Endometrial microvascular endothelial cells (primary cell): ENCODE data around the gene CTNNBL1. TPM values are rescaled to one million over a fixed set of nuclear protein-coding genes. Genes with fewer than 3 reads are reported as not detected.

Source experiments
- in situ Hi-C: cut with HindIII; loops from 2 replicates; pipeline ENCODE4 v1.10.0; 2017; ENCODE audit warnings: low sequenced_read_pairs, low pct_unique_long_range_greater_than_20kb; ENCODE audit errors: inconsistent ontology term
- total RNA-seq: library from RNA; depleted of rRNA; stranded (reverse); fragments of >200 nt; gene quantifications from one replicate; pipeline ENCODE4 v1.2.3, GENCODE V29; 2015; ENCODE audit errors: inconsistent ontology term

The CTNNBL1 gene
- total RNA-seq, 1 donor from 2014 or later: 45.2 TPM

DNA sequence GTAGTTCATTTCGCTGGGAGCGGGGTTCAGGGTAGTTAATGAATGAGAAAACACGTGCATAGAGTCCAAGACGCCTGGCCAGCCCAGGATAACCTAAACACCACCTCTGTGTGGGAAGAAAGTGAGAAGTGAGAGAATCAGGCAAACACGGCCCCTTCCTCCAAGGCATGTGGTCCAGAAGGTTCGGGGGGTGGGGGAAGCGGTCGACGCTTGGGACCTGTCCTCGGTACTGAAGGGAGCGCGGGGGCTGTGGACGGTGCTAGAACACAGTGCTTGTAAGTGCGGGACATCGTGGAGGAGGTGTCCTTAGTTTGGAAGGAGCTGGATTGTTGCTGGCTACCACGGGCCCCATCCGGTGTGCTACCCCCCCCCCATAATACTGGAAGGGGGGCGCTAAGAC lies 207.4 kb downstream of the CTNNBL1 start:
- in situ Hi-C loops: no loop called here

DNA sequence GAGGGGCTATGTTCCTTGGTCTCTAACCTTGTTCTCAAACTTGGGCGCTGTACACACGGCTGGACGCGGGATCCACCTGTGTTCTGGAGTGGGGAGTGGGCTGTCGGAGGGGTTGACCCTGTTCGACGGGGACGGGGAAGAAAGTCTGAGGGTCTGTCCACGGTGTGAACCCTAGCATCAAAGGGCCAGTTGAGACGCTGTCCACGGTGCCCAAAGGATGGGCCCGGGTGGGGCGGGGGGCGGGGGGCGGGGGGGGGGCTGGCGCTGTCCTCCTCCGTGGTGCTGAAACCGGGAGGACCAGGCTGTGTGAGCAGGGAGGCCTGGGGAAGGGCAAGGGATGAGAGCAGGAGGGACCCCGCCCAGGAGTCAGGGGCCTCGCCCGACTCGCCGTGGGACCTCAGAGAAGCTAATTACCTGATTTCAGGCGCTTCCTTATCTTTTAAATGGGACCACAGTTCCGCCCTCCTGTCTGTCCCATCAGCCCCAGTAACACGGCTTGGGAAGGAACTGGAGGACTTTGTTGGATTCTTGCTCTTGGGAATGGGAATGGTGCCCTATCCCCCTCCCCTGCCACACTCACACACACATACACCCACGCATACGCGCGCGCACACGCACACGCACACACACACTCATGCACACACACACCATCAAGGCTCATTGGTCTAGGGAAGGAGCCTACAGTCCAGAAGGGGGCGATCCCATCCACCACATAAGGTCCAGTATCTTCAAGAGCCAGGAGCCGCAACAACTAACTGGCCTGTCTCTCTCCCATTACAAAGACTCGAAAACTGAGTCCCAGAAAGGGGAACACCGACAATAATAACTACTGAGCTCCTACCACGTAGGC lies 208.0 kb downstream of the CTNNBL1 start:
- in situ Hi-C loops: no loop called here

DNA sequence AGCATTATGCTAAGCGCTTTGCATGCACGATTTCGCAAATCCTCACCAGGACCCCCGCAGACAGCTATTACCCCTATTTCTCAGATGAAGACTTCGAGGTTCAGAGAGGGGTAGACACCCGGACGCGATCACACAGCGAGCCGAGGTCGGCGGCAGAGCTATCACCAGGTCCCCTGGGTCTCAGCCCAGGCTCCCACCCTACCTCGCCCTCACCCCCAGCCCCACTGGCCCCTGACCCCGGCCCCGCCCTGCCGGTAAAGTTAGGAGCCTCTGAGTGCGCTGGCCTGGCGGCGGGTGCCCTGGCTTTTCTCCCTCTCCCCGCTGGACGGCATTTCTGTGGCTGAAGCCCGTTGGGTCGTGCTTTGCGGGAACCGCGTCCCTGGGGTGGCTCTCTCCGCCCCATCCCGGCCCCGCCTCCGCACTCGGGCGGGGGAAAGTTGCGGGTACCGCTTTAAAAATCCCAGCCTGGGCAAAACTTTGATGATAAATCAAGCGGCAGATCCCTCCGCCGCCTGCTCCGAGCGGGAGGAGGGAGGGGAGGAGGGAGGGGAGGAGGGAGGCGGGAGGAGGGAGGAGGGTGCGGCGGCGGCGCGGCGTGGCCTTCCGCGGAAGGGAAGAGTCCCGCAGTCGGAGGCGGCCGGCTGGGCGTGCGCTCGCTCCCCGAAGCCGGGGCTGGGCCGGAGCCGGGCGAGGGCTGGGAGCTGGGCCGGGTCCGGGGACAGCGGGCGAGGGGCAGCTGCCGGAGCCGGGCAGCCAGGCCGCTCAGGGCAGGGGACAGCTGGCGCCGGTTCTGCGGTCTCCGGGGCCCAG lies 208.9 kb downstream of the CTNNBL1 start, which contains the start of gene VSTM2L:
TSS of gene VSTM2L (plus strand) at position 624 of the 810 bp plus-strand sequence. CDS start 224 bp downstream, outside the sequence.
- in situ Hi-C loops: no loop called here

DNA sequence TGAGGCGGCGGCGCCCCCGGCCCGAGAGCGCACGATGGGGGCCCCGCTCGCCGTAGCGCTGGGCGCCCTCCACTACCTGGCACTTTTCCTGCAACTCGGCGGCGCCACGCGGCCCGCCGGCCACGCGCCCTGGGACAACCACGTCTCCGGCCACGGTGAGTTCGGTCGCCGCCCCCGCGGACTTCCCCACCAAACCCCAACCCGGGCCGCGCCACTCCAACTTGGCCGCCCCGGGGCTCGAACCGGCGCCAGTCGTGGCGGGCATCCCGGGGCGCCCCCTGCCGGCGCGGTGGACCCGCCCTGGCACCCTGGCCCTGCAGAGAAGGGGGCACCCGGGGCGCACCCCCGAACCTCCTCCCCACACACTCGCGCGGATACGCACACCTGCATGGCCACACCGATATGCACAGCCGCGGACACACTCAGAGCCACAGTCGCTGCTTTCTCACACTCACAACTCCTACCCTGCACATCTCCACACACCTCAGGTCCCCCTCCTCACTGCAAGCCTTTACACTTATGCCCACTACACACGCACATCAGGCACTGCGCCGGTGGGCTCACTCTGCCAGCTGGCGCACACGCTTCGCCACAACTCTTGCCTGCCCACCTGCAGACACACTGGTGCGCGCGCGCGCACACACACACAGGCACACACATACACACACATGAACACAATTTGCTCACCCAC lies 209.6 kb downstream of the CTNNBL1 start:
- in situ Hi-C loops: no loop called here

DNA sequence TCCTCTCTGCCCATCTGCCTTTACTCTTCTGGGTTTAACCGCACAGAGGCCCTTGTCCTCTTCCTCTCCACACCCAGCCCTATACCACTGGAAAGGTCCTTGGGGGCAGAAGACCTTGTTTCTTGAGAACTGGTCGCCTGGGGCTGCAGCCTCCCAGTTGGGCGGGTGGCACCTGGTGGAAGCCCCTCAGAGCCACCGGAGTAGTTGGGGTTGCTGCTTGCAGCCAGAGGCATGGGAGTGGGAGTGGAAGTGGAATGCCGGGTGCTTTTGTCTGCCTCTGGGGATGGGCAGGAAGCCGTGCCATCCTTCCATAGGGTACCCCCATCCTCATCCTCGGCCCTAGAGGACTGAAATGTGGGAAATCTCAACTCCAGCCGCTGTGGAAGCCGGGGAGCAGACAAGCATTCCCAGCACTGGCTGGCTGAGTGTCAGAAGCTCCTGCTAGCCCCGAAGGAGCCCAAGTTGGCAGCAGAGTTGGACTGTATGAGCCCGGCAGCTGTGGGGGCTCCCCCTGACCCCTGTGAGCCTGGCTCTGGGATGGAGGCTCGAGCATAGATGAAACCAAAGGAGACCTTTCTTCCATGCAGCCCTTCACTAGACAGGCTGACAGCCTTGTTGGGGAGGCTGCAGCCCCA lies 210.3 kb downstream of the CTNNBL1 start:
- in situ Hi-C loops: no loop called here

DNA sequence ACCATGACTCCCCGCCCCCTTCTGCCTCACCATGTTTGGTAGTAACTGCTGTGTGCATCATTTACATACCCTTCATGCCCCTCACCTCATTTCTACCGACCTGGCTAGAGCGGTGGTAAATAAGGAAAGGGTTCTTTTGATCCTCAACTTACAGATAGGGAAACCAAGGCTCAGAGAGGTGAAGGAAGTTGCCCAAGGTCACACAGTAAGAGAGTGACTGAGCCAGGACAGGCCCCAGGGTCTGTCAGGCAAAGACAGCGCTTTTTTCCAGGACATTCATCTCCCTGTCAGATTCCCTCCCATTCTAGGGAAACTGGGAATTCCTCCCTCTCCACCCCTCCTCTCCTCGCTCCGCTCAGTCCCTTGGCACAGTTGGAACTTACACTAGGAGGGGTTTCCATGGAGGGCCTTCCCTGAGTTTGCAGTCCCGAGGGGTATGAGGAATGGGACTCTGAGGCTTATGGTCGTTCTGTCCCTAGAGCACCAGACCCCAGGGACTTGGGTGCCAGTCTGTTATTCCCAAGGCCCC lies 211.1 kb downstream of the CTNNBL1 start:
- in situ Hi-C loops: no loop called here

DNA sequence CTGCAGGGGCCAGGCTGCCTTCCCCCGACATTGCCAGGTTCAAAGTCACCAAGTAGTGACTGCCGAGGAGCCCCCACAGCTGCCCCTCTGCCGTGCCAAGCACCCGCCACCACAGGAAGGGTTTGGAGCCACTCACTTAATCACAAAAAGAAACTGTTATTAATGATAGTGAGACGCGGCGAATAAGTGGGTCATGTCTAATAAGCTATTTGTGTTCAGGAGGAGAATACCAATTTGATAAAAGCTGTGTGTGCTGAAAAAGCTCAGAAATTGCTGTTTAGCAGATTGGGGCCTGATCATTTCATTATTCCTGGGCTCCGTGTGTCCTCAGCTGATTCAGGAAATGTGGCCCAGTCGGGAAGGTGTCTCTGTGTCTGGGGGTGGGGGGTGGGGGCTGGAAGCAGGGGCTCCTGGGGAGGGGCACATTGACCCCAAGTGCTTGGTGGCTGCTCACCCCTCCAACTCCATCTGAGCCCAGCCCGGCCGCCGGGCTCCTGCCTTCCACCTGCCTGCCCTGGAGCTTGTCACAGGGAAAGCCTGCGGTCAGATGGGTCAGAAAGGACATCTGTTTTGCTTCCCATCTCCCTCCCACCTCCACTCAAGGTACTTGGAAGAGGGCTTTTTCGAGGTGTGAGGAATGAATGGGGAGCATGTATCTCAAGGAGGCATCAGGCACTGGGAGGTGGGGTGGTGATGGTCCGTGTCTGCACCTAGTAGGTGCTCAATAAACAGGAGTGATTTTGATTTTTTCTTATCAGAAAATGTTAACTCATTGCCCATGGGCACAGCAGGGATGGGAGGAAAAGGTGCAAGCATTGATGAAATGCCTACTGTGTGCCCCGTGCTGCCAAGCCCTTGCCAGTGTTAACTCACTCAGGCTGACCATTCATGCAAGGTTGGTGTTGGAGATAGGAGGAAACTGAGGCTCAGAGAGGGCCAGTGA lies 212.1 kb downstream of the CTNNBL1 start:
- in situ Hi-C loops: no loop called here

DNA sequence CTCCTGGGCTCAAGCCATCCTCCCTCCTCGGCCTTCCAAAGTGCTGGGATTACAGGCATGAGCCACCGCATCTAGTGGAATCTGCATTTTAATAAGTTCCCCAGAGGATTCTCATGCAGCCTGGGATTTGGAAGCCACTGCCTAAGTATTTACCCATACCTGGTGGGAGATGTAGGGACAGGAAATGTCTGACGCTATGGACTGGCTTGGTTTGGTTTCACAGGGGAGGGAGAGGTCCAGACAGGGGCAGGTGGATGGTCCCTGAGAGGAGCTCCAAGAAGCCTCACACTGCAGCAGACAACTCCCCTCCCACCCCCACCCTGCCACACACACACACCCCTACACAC lies 213.5 kb downstream of the CTNNBL1 start:
- in situ Hi-C loops: no loop called here

DNA sequence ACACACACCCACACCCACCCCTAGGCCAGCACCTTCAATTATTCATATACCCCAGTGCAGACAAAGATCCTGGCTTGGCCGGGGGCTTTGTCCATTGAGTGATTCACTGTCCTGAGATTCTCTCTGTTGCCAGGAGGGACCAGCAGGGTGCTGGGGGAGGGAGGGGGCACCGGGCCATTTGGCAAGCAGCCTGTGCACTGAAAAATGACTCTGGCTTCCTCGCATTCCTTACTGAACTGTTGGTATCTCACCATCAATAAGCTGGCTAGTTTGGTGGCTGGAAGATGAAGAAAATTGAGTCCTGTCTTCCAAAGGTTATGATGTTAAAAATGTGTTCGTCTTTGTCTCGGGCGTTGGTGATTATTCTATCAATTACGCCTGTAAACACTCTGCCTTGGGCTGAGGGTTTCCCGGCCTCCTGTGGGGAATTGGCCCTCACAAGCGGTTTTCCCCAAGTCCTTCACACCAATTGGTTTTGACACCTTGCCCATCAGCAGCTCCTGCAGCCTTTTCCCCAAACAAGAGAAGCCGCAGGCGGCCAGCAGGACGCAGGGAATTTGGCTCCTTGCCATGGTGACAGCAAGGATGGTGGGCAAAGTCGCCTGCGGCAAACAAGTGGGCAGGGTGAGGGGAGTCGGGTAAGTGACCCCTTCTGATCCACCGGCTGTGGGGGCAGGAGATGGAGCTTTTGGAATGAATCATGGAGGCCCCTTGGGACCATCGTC lies 214.0 kb downstream of the CTNNBL1 start:
- in situ Hi-C loops: no loop called here

DNA sequence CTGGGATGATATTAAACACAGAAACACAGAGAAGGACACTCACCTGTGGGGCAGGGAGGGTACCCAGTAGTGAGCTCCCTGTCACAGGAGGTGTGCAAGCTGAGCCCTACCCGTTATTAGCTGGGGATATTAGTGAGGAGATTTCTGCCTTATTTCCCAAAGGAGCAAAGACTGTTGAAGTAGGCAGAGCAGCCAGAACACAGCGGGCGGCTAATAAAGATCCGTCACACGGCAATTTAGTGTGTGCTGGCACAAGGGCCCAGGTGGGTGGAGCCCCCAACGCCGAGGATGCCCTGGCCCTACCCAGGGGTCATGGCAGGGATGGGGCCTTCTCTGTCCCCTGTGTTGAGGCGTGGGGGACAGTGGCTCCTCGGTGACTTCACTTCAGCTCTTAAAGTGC lies 217.4 kb downstream of the CTNNBL1 start:
- in situ Hi-C loops: loop anchor here (10.0 kb wide), 1 partner anchor 84 kb away; no protein-coding TSS in a partner anchor

DNA sequence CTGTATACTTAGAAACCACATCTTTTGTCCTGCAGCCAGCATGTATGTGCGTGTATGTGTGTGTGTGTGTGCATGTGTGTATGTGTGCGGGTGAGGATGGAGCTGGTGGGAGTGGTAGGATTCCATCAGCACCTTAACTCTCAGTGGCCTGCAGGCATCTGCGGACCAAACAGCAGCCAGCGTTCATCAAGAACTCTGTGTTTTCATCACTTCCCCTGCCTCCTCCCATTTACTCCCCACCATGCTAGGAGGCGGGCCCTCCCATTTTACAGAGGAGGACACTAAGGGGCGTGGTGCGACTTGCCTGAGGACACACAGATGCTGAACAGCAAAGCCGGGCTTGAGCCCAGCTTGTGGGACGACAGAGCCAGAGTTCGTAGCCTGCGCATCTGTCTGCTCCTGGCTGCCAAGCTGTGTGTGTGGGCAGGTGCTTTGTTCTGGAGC lies 218.0 kb downstream of the CTNNBL1 start:
- in situ Hi-C loops: loop anchor here (10.0 kb wide), 1 partner anchor 83 kb away; no protein-coding TSS in a partner anchor

DNA sequence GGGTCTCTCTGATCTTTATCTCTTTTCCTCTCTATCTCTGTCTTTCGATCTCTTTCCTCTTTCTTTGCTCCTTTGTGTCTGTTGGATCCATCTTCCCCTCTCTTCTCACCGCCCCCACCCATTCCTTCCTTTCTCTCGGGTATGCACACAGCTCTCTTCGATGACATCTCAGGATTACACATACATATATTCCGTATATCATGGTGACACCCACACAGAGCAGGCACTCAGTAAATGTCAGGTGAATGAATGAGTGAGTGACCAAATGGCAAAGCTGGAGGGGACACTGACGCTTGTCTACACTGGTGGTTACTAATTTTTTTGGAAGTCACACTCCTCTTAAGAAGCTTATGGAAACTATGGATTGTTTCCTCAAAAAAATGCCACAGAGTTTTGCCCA lies 219.0 kb downstream of the CTNNBL1 start:
- in situ Hi-C loops: loop anchor here (10.0 kb wide), 1 partner anchor 82 kb away; no protein-coding TSS in a partner anchor

DNA sequence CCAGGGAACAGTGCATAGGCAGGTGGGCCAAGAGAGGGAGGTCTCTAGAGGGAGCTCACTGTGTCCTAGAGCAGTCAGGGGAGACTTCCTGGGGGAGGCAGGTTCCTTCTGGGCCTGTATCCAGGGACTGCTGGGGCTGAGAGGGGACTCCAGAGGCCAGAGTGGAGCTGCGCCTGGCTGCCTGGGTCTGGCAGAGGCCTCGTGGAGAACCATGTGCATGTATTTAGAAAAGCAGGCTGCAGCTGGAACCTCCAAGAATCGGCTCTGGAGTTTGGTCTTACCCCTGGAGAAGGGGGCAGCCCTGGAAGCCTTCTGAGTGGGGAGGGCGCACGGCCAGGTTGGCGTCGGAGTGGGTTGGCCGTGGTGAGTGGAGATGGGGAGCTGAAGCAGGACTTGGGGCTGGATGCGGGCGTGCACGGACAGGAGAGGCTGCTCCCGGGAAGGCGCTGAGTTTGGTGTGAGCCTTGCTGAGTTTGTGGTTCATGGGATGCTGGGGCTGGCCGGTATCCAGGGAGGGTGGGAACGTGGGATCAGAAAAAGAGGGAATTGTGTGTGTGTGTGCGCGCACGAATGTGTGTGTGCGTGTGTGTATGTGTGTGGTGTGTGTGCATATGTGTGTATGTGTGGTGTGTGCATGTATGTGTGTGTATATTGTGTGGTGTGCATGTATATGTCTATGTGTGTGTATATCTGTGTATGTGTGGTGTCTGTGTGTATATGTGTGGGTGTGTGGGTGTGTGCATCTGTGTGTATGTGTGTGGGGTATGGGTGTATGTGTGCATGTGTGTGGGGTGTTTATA lies 219.9 kb downstream of the CTNNBL1 start:
- in situ Hi-C loops: loop anchor here (10.0 kb wide), 1 partner anchor 81 kb away; no protein-coding TSS in a partner anchor

DNA sequence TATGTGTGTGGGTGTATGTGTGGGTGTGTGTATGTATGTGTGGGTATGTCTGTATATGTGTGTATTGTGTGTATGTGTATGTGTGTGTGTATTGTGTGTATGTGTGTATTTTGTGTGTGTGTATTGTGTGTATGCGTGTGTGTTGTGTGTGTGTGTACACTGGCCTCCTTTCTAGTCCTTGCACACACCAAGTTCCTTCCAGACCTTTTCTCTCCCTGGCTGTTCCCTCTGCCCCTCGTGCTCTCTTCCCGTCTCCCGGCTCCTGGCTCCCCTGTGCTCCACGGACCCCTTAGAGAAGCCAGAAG lies 220.5 kb downstream of the CTNNBL1 start:
- in situ Hi-C loops: loop anchor here (10.0 kb wide), 1 partner anchor 80 kb away; no protein-coding TSS in a partner anchor

DNA sequence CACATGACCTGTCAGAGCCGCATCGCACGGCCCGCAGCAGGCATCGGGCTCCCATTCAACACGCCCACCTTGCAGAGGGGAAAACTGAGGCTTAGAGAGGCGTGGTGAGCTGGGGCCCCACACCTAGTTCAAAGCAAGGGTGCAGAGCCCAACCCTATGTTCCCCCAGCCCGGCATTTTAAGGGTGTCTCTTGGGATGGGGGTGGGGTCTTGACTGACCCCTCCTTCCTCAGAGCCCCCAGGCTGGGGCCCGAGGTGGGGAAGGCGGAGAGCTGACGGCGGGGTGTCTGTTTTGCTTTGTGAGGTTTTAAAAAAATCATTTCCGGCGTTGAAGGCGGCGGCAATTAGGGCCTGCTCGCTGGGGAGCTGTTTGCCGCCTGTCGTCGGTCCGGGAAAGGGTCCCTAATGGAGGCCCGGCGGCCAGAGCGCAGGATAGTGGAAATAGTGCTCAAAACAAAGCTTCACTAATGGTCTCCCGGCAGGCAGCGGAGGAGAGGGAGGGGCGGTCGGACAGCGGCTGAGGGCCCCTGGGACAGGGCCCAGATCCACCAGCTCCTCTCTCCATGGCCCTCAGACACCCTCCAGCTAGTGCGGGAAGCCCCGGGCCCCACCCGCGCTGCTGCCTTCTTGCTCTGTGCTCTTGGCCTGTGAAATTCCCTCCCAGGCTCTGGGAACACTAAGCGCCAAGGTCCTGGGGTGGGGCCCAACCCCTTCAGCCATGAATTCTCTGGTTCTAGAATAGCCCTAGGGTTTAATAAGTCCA lies 221.0 kb downstream of the CTNNBL1 start:
- in situ Hi-C loops: loop anchor here (10.0 kb wide), 1 partner anchor 80 kb away; no protein-coding TSS in a partner anchor
